CD4-positive, alpha-beta T cell treated with Interleukin-10 for 1 hour (primary cell): Measurements from ENCODE around the gene UPF2.
"Not testable (repeated sequence)": the region's sequence is repeated elsewhere in the genome, so short reads cannot be mapped to it uniquely, and the experiment has no call there.

ENCODE experiments used
- DNase-seq: peaks from one replicate; pipeline ENCODE4 v3.0.0-alpha.2; 2020

The UPF2 gene, protein sequence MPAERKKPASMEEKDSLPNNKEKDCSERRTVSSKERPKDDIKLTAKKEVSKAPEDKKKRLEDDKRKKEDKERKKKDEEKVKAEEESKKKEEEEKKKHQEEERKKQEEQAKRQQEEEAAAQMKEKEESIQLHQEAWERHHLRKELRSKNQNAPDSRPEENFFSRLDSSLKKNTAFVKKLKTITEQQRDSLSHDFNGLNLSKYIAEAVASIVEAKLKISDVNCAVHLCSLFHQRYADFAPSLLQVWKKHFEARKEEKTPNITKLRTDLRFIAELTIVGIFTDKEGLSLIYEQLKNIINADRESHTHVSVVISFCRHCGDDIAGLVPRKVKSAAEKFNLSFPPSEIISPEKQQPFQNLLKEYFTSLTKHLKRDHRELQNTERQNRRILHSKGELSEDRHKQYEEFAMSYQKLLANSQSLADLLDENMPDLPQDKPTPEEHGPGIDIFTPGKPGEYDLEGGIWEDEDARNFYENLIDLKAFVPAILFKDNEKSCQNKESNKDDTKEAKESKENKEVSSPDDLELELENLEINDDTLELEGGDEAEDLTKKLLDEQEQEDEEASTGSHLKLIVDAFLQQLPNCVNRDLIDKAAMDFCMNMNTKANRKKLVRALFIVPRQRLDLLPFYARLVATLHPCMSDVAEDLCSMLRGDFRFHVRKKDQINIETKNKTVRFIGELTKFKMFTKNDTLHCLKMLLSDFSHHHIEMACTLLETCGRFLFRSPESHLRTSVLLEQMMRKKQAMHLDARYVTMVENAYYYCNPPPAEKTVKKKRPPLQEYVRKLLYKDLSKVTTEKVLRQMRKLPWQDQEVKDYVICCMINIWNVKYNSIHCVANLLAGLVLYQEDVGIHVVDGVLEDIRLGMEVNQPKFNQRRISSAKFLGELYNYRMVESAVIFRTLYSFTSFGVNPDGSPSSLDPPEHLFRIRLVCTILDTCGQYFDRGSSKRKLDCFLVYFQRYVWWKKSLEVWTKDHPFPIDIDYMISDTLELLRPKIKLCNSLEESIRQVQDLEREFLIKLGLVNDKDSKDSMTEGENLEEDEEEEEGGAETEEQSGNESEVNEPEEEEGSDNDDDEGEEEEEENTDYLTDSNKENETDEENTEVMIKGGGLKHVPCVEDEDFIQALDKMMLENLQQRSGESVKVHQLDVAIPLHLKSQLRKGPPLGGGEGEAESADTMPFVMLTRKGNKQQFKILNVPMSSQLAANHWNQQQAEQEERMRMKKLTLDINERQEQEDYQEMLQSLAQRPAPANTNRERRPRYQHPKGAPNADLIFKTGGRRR

DNA sequence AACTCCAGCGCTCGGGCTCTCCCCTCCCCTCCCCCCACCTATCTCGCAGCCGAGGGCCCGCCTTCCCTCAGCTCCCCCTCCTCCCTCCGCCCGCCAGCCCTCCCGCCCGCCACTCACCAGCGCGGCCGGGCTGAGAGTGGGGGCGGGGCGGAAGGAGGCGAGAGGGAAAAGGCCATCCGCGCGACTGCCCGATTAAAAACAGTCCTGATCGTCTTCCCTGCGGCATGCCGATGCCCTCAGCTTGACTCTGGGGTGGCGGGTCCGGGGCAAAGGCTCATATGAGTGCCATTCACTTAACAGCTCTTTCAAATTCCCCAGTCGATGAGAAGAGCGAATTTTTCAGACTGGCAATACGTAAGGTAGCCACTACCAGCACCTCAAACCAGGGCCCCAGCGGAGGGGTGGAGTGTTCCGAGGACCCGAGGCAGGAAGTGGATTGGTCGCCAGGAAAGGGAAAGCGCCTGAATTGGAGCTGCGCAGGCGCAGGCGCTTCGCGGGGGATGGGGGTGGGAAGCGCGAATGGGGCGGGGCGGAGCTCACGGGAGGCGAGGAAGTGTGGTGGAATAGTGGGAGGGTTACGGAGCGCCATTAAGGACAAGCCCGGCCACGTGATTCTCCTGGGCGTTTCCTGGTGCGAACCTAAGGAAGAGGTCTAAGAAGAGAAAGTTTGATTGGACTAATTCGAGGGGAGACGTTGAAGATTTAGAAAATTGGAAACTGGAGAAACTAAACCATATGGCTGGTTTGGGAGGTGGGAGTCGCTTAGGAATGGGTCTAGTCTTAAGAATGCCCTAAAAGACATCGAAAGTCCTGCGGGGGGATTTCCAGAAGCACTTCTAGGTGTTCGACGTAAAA lies at the start of gene UPF2:
UPF2 (minus strand) TSS at position 13 of the 855 bp plus-strand sequence. CDS start 7,386 bp downstream, outside the sequence.
- DNase-seq: peak; percentile 98

DNA sequence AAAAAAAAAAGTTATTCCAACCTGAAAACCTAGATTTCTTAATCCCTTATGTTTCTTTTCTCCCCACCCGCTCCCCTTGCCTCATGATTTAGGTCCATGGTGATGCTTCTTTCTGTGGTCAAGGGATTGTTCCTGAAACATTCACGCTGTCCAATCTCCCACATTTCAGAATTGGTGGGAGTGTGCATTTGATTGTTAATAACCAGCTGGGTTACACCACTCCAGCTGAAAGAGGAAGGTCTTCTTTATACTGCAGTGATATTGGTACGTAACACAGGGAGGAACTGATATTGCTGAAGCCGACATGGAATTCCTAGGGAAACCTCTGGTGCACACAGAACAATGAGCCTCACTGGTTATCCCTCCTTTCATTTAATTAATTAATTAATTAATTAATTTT lies 48.8 kb upstream of the UPF2 start:
- DNase-seq: no peak

DNA sequence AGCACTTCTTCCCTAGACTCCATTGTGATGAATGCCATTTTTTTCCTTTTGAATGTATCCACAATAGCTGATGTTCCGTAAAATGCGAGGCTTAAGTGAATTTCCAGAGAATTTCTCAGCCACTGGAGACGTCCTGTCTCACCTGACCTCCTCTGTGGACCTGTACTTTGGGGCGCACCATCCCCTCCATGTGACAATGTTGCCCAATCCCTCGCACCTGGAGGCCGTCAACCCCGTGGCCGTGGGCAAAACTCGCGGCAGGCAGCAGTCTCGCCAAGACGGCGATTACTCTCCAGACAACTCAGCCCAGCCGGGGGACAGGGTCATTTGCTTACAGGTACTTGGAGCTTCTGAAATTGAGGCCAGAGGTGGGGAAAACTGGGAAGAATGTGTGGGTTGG lies 46.3 kb upstream of the UPF2 start:
- no peak for DNase-seq

DNA sequence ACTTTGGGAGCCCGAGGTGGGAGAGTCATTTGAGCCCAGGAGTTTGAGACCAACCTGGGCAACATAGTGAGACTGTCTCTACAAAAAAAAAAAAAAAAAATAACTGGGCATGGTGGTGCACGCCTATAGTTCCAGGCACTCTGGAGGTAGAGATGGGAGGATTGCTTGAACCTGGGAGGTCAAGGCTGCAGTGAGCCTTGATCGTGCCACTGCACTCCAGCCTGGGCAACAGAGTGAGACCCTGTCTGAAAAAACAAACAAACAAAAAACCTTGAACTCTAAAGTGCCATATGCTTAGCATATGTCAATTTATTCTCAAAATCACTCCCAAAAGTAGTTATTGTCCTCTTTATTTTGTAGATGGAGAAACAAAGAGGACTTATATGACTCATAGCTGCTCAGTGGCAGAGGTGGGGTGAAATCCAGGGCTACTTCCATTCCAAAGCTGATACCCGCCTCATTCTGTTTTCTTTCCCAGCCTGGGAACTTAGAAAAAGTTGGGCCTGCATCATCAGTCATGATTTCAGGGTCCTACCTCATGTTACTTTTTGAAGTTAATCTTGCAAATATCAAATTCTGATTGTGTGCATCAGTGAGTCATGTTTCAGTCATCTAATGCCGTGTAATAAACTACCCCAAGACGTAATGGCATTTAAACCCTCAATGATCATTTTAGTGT lies 39.4 kb upstream of the UPF2 start:
- no peak for DNase-seq

DNA sequence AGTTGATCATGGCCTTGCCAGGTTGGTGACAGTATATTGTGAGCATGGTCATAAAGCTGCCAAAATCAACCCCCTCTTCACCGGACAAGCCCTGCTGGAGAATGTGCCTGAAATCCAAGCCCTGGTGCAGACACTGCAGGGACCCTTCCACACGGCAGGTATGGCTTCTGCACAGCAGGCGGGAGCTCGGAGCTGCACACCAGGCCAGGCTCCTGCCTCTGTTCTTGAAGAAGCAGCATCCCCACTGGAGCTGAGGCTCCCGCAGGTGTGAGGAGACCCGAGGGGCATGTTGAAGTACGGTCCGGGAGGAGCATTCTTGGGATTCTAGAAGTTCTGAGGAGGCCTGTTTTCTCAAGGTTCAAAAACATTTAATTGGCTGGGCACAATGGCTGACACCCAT lies 38.9 kb upstream of the UPF2 start:
- DNase-seq: no peak

DNA sequence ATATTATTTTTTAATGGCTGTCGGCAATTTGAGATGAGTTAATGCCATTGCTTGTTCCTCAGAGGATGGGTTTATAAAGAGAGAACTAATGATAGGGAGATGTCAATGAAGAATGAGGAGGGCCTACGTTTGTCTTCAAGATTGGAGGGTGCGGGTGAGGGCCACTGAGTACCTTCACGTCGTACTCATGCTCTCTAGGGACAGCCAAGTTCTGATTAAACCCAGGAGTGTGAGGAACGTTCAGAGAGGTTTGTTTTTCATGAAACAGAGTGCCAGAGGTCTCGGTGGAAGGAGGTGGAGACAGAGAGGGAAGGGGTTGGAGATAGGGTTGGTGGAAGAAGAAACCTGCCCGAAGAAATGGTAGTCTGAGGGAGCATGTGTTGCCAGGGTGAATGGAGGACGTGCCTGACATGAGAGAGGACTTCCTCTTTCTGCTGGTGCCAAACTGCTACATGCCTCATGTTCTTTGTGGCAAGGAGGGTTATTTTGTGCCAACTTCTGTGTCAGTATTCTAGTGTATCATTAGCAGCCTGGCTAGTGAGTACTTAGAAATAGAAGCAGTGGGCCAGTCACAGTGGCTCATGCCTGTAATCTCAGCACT lies 35.1 kb upstream of the UPF2 start:
- no peak for DNase-seq

DNA sequence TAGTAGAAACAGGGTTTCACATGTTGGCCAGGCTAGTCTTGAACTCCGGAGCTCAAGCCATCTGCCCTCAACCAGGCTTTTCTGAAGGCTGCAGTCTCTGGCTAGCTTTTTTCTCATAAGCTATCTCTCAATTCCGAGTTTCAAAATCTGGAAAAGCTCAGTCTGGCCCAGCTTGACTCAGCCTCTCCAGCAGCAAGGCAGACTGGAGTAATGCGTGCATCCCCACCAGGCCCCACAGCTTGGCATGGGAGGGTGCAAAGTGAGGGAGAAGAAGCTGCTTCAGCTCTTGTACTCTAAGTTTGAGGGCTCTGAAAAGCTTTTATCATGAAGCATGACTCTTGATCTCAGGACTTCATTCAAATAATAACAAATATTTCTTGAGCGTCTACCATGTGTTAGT lies 30.9 kb upstream of the UPF2 start:
- DNase-seq: no peak

DNA sequence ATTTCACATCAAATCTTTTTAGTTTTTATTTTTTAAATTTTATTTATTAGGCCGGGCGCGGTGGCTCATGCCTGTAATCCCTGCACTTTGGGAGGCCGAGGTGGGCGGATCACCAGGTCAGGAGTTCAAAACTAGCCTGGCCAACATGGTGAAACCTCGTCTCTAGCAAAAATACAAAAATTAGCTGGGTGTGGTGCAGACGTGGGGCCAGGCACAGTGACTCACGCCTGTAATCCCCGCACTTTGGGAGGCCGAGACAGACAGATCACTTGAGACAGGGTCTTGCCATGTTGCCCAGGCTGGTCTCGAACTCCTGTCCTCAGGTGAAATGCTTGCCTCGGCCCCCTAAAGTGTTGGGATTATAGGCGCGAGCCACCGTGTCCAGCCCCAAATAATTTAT lies 28.8 kb upstream of the UPF2 start:
- not testable (repeated sequence) for DNase-seq

DNA sequence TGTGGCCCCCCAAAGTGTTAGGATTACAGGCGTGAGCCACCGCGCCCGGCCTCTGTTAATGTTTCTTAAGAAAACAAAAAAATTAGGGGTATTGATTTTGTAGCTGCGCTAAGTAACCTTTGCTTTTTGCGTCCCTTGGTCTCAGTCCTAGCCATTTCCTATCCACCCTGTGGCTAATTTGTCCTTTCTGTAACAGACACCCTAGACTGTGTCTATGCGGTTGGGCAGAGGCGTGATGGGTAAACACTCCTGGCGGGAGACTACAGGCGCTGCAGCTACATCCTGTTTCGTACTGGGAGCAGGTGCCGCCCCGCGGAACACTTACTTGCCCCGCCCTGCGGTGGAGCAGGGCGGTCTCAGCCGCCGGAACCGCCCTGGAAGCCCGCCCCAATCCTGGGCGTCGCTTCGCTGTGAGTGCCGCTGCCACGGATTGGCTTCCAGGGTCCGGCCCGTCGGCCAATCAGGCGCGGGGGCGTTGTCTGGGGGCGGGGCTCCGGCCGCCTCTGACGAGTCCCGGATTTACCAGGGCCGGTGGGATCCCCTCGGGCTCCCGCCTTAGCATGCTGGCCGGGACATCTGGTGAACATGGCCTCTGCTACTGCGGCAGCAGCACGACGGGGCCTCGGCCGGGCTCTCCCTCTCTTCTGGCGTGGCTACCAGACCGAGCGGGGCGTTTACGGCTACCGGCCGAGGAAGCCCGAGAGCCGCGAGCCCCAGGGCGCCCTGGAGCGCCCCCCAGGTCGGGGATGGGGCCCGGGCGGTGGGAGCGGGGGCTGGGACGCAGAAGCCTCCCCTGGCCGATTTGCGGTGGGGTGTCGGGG lies 26.1 kb upstream of the UPF2 start, which contains the start of gene DHTKD1:
DHTKD1 (plus strand) TSS at position 506 of the 821 bp plus-strand sequence; CDS start at position 586, 80 bp downstream.
- DNase-seq: peak; percentile 98

DNA sequence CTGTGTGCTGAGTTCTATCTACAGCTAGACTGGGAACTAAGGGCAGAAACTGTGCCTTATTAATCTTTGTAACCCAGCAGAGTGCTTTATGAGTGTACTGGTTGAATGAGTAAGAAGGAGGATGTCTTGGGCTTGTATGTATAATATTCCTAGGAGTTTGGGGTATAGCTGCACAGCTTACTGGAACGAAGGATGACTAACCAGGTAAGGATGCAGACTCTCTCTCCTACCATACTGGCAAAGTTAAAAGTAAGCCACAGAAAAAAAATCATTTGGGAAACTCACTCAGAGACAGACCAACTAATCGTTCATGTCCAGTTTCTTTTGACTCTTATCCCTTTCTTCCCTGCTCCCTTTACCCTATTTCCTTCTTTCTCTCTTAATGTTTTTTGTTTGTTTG lies 24.7 kb upstream of the UPF2 start:
- no peak for DNase-seq

DNA sequence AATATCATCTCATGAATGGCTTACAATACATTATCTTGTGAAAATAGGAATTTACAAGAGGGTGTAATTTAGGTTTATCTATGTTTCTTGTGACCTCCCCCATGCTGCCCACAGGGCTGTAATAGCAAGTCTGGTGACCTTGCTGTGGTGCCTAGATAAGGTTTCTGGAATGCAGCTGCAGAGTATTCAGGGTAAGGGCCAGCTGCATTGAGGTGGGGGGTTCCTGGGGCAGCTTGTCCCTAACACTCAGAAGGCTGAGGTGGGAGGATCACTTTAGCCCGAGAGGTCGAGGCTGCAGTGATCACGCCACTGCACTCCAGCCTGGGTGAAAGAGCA lies 20.8 kb upstream of the UPF2 start:
- DNase-seq: no peak

DNA sequence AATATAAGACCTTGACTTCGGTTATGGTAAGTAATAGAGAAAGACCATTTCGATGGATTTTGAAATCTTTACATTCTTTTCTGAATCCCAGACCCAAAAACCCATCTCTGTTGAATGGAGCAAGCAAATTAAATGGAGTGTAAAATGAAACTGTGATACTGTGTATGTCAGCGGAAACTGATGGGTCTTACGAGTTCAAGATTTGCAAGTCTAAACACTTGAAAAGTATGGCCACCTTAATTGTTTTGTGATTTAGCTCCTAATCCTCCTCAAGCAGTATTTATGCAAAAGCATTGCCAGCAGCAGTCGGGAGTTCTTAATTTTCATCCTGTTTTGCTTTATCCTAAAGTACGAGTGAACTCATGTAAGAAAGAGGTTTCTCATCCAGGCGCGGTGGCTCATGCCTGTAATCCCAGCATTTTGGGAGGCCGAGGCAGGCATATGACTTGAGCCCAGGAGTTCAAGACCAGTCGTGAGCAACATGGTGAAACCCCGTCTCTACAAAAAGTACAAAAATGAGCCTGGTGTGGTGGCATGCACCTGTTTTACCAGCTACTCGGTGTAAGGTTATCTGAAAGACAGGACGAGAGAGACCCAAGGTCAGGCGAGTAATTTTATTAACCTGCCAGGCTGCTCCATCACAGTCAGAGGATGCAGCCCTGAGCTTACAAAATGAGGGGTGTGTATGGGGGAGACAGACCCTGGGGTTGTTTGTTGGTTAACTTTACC lies 20.3 kb upstream of the UPF2 start:
- no peak for DNase-seq

DNA sequence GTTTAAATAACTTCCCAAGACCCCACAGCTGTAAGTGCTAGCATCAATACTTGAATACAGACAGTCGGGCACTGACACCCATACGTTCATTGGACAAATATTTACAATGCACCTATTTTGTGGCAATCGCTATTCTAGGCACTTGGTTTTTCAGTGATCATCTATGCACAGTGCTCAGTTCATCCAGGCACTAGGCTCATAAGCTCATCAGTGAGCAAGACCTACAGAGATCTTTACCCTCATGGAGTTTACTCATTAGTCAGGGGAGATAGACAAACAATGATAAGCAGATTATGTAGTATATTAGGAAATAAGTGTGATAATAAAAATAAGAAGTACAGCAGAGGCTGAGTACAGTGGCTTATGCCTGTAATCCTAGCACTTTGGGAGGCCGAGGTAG lies 18.5 kb upstream of the UPF2 start:
- no peak for DNase-seq

DNA sequence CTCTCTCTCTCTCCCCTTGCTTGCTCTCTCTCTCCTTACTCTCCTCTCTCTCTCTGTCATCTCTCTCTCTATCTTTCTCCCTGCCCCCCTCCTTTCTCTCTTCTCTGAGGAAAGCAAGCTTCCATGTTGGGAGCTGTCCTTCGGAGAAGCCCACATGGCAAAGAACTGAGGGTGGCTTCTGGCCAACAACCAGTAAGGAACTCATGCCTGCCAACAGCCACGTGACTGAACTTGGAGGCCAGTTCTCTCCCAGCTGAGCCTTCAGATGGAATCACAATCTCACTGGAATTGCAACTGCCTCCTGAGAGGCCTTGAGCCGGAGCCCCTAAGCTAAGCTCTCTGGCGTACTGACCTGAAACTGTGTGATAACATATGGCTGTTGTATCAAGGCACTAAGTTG lies 14.1 kb upstream of the UPF2 start:
- no peak for DNase-seq

DNA sequence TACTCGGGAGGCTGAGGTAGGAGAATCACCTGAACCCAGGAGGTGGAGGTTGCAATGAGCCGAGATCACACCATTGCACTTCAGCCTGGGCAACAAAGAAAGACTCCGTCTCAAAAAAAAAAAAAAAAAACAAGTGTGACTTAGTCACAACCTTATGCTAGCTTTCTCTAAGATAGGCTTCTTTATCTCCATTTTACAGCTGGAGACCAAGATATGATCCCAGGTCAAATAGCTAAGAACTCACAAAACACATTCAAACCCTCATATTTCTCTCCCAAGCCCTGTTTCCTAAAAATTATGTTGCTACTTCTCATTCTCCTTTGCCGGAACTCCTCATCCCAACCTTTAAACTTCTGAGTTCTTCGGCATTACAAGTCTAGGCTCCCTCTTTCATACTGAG lies 13.1 kb upstream of the UPF2 start:
- DNase-seq: no peak

DNA sequence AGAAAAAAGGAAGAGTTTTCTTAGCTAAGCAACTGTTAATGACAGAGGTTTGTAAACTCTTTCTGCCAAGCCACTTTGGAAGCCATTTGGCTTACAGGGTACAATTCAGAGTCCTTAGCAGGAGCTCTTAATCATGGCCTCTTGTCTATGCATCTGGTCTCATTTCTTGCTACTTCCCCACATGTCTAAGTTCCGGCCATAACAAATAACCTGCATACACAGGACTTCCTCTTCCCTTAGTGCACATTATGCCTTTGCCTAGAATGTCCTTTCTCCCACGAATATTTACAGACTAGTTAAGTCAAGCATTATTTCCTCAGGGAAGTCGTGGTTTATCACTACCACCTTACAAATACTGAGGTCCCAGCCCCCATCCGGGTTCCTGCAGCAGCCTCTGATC lies 8.6 kb upstream of the UPF2 start:
- DNase-seq: no peak

DNA sequence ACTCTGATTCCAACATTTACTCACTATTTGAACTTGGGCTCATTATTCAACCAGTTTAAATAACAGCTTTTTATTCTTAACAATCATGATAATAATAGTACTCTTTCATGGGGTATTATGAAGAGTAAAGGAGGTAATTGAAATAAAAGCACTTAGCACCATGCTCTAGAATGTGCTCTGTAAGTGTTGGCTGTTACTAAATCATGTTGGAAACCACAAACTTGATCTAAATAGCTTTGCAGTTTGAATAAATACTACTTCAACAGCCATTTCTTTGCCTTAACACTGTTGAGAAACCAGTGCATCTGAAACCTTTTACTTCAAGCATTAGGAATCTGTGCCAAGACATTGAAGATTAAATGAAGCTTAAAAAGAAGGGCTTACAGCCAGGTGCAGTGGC lies 7.9 kb upstream of the UPF2 start:
- no peak for DNase-seq

DNA sequence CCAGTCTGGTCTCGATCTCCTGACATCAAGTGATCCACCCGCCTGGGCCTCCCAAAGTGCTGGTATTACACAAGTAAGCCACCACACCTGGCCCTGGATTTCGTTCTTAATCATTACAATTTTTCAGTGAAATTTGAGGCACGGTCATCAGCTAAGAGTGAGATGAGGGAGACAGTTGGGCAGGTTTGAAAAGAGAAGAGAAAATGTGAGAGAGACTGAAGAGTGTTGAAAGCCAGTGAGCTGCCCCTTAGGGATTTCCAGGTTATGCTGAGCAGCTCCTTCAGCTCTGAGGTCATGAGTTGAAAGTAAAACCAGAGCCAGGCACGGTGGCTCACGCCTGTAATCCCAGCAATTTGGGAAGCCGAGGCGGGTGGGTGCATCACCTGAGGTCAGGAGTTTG lies 5.9 kb upstream of the UPF2 start:
- no peak for DNase-seq

DNA sequence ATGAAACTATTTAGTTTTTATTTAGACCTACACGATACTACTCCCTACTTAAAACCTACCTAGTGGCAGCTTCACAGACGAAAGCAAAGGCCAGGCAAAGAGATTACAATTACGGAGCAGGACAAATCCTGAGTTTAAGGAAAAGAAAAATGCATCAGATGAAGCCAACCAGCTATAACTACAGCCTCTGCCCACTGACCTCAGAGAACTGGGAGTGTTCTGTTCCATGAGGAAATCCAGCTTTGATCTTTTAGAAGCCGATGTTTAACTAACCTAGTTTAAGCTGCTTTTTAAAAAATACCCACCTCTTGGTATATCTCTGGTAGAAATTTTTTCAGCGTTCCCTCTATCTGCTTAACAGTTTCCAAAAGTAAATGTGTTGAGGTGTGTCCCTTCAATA lies 3.0 kb upstream of the UPF2 start:
- DNase-seq: no peak

DNA sequence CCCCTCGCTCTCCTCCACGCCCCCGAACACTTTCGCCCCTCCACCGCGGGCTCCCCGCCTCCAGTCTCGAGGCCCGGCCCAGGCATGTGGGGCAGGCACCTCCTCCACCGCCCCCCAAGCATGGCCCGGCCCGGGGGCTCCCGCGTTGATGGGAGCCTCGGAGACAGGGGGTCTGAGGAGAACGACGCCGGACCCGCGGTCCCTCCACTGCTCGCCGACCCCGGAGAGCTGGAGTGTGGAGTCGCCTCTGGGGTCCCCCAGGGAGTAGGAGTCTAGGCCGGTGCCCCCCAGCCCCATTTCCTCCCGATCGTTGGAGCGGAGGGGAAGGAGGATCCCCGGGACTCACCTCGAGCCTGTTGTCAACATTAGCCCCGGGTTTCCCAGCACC lies 206 bp downstream of the UPF2 start:
- DNase-seq: peak; percentile 53
